ENCODE measurements around the gene FAM120A.

- TF ChIP-seq, protein P1, sequence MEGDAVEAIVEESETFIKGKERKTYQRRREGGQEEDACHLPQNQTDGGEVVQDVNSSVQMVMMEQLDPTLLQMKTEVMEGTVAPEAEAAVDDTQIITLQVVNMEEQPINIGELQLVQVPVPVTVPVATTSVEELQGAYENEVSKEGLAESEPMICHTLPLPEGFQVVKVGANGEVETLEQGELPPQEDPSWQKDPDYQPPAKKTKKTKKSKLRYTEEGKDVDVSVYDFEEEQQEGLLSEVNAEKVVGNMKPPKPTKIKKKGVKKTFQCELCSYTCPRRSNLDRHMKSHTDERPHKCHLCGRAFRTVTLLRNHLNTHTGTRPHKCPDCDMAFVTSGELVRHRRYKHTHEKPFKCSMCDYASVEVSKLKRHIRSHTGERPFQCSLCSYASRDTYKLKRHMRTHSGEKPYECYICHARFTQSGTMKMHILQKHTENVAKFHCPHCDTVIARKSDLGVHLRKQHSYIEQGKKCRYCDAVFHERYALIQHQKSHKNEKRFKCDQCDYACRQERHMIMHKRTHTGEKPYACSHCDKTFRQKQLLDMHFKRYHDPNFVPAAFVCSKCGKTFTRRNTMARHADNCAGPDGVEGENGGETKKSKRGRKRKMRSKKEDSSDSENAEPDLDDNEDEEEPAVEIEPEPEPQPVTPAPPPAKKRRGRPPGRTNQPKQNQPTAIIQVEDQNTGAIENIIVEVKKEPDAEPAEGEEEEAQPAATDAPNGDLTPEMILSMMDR (IDR thresholded peaks at IDR 0.05; ENCODE audit: poor library complexity, severe bottlenecking): no peak
- TF ChIP-seq EZH2 (IDR thresholded peaks at IDR 0.05; ENCODE audit: borderline replicate concordance, insufficient read depth, low read length, poor library complexity, severe bottlenecking) (no peak), TAF1 (IDR thresholded peaks at IDR 0.05; ENCODE audit: low read depth) (no peak), POLR2AphosphoS5 (IDR thresholded peaks at IDR 0.05) (no peak), EP300 (conservative IDR thresholded peaks at IDR 0.05; ENCODE audit: poor library complexity, severe bottlenecking) (no peak), RAD21 (conservative IDR thresholded peaks at IDR 0.05) (no peak), SMC3 (conservative IDR thresholded peaks at IDR 0.05; ENCODE audit: poor library complexity) (no peak), MXI1 (conservative IDR thresholded peaks at IDR 0.05; ENCODE audit: poor library complexity, severe bottlenecking) (no peak)
- TF ChIP-seq, protein P2, sequence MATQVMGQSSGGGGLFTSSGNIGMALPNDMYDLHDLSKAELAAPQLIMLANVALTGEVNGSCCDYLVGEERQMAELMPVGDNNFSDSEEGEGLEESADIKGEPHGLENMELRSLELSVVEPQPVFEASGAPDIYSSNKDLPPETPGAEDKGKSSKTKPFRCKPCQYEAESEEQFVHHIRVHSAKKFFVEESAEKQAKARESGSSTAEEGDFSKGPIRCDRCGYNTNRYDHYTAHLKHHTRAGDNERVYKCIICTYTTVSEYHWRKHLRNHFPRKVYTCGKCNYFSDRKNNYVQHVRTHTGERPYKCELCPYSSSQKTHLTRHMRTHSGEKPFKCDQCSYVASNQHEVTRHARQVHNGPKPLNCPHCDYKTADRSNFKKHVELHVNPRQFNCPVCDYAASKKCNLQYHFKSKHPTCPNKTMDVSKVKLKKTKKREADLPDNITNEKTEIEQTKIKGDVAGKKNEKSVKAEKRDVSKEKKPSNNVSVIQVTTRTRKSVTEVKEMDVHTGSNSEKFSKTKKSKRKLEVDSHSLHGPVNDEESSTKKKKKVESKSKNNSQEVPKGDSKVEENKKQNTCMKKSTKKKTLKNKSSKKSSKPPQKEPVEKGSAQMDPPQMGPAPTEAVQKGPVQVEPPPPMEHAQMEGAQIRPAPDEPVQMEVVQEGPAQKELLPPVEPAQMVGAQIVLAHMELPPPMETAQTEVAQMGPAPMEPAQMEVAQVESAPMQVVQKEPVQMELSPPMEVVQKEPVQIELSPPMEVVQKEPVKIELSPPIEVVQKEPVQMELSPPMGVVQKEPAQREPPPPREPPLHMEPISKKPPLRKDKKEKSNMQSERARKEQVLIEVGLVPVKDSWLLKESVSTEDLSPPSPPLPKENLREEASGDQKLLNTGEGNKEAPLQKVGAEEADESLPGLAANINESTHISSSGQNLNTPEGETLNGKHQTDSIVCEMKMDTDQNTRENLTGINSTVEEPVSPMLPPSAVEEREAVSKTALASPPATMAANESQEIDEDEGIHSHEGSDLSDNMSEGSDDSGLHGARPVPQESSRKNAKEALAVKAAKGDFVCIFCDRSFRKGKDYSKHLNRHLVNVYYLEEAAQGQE (IDR thresholded peaks at IDR 0.05; ENCODE audit: borderline replicate concordance): no peak
Measured at GRCh38 chr9:93435386-93435785, 16.1 kb upstream of the FAM120A start.

Data from neural cell (in vitro differentiated cells).